Measurements from ENCODE around the gene ZNF263.

ZNF263 gene

DNA sequence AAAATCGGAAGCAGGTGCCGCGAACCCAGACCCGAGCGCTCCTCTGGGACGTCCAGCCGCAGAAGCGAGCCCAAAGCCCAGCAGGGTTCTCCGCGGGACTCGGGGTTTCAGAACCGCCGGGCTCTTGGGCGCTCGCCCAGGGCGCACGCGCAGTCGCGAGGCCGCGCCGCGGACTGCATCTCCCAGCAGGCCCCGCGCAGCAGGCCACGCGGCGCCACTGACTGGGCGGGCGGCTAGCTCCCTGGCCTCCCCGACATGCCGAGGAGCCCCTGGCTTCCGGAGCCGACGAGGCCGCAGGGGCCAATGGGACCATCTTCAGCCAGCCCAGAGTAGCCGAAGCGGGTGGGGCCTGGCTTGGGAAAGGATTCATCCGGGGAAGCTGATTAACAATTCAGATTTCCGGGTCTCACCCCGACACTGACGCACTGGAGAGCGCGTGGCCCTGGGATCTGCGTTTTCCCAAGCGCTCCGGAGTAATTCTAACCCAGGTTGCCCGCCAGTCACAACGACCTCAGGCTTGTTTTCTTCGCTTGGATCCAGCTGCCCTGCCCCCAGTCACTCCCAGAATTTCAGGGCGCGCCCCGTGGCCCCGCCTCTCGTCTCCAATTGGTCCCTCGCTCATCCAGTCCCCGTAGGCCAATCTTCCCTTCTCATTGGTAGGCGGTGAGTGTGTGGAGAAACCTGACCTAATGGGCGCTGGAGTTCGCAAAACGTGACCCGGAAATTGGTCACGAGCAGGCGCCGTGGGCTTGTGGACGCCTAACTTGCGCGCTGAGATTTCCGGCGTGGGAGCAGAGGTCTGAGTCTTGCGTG lies at the start of gene ZNF263:
ZNF263 (plus strand) TSS at position 762 of the 813 bp plus-strand sequence. CDS start 328 bp downstream, outside the sequence.
- Mint-ChIP-seq H3K4me3 (peak within 1 kb of the TSS; percentile 84), H3K9me3 (no peaks in the 10 kb centered on the region), H3K36me3 (peaks cover 55% of the 10 kb centered on the region)

DNA sequence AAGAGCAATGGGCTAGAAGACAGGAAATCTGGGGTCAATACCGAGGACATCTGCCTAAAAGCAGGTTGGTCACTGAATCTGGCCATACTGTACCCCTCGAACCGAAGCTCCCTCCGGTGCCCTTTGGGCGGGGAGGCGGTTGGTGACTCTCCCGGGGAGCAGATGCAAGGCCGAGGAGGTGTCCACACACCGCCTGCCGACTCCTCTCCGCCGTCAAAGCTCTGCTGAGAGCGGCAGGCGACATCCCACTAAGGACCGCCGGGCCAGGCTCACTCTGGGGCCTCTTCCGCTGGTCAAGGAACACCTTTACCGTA lies 48.8 kb upstream of the ZNF263 start:
- Mint-ChIP-seq H3K4me3 (peak overlapping the region; percentile 89), H3K36me3 (peaks cover 62% of the 10 kb centered on the region), H3K9me3 (peaks cover 9% of the 10 kb centered on the region), H3K4me1 (peaks cover 23% of the 10 kb centered on the region), H3K27ac (peak overlapping the region; percentile 97)
- ATAC-seq (peak; percentile 50), DNase-seq (ENCODE audit: low spot score in 2 of 2) (no peak)

More for the DNA sequence above, at the start of gene ZNF263:
- peaks cover 23% of the 10 kb centered on the region for H3K4me1 Mint-ChIP-seq
- H3K27ac Mint-ChIP-seq, result peak within 1 kb of the TSS; percentile 95
- ATAC-seq (peak; percentile 92), DNase-seq (ENCODE audit: low spot score in 2 of 2) (peak; percentile 89 to 95)

DNA sequence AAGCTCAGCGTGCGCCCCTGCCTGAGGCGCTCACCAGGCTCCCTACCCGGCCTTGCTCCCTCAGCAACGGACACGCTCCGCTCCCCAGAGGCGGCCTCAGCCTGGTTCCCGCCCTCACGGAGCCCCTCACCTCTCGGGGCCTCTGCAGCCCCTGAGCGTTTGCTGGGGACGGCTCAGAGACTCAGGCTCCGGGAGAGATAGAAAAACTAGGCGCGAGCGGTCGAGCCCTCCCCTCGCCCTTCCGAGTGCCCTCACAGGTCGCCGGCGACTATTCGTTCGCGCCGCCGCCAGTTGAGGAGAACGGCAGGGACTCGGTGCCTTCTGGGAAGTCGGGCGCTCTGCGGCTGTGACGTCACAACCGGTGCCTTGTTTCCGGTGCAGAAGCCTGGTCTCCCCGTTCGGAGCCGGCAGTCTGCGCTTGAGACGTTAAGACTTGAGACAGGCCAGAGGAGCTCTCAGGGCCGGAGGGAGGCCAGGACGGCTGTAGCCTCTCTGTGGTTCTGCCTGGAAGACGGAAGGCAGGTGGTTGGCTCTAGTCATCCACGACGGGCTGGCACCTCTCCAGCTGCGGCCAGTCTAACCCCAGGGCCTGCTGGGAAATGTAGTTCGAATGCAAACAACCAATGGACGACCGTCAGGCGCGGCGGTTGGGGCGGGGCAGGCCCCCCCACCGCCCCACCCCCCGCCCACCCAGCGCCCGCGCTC lies 48.3 kb upstream of the ZNF263 start, which contains the start of gene ZNF200:
ZNF200 (minus strand) TSS at position 302 of the 705 bp plus-strand sequence. CDS start 1,403 bp downstream, outside the sequence.
- H3K27ac Mint-ChIP-seq, result peak within 1 kb of the TSS; percentile 97
- peak; percentile 90 to 97 for DNase-seq (ENCODE audit: low spot score in 2 of 2)
- peaks cover 57% of the 10 kb centered on the region for H3K36me3 Mint-ChIP-seq
- H3K9me3 Mint-ChIP-seq, result peaks cover 7% of the 10 kb centered on the region
- H3K4me1 Mint-ChIP-seq, result peaks cover 23% of the 10 kb centered on the region
- peak within 1 kb of the TSS; percentile 89 for H3K4me3 Mint-ChIP-seq
- peak; percentile 97 for ATAC-seq

DNA sequence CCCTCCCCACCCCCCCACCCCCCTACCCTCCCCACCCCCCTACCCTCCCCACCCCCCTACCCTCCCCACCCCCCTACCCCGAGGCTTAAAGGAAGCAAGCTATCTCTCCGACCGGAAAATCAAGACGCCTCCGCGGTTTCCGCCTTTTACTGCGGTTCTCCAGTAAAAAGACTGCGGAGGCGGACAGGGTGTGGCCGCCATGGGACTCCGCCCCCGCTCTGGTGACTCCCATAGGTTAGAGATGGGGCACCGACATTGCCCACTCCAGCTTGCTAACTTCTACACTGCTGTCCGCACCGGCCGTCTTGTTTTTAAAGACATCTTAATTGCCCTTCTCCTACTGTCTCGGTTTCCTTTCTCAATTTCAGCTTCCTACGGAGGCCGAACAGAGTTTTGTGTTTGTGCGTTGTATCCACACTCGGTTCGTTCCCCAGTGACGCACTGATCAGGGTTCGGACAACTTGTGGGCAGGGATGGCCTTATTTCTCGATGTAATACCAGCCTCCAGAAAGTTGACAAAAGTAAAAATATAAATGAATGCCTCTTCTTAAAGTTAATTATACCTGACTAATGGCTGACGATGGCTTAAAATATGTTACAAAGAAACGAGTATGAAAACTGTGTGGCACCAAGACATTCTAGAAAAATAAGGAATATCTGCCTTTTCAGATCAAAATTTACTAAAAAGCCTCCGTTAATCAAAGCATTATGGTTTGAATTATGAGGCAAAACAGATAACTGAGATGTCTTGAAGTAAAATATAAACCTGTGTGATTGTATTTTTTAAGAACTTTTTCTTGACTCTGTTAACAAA lies 47.2 kb upstream of the ZNF263 start:
- Mint-ChIP-seq H3K9me3 (peaks cover 2% of the 10 kb centered on the region), H3K4me1 (peaks cover 23% of the 10 kb centered on the region), H3K4me3 (peak overlapping the region; percentile 89), H3K27ac (peak overlapping the region; percentile 81), H3K36me3 (peaks cover 47% of the 10 kb centered on the region)
- no peak for DNase-seq (ENCODE audit: low spot score in 2 of 2)
- no peak for ATAC-seq

DNA sequence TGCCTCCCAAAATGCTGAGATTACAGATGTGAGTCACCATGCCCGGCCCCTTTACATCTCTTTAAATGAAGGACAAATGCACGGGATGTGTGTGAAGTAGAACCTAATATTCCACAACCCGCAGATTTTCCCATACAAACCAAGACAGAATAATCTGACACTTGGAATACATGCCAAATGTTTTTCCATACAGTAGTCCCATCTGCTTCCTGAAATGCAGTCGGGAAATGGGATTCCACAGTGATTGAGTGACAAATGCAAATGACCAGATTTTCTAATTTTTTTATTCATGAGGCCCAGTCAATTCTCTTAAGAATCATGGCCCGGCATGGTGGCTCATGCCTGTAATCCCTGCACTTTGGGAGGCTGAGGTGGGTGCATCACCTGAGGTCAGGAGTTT lies 41.5 kb upstream of the ZNF263 start:
- Mint-ChIP-seq H3K36me3 (no peaks in the 10 kb centered on the region), H3K9me3 (no peaks in the 10 kb centered on the region), H3K4me1 (no peaks in the 10 kb centered on the region), H3K4me3 (no peak overlapping the region), H3K27ac (no peak overlapping the region)
- ATAC-seq (no peak), DNase-seq (ENCODE audit: low spot score in 2 of 2) (no peak)

DNA sequence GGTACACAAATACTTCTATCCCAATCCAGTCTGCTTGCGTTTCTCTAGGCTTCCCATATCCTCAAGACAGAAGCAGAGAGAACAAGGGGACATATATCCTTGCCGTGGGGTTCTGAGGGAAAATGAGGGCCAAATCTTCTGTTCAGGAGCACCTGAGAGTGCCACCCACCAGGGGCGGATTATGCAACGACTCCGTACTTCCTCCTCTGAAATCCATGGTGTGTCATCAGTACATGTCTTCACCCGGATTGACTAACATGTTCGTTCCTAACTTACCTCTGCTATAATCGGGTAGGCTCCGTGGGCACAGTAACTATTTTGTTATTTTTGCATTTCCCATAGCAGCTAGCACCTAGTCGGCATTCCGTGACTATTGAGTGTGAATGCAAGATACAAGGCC lies 40.6 kb upstream of the ZNF263 start:
- no peak for DNase-seq (ENCODE audit: low spot score in 2 of 2)
- no peak for ATAC-seq
- Mint-ChIP-seq H3K4me1 (no peaks in the 10 kb centered on the region), H3K4me3 (no peak overlapping the region), H3K36me3 (no peaks in the 10 kb centered on the region), H3K9me3 (no peaks in the 10 kb centered on the region), H3K27ac (no peak overlapping the region)

DNA sequence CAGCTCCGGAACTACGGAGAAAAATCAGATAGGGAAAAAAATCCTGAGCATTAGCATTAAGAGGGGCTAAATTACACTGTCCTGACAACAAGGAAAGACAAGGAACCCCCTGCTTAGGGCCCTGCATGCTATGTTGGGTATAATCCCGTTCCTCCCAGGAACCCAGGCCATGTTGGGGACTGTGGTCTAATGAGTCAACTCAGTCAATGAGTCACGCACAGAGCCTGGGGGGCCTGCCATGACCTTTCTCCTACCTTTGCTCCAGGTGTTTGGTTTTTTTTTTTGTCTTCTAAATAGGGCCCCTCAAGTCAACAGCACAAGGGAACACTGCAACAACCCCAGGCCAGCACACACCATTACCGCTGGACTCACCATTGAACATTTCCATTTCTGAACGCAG lies 39.4 kb upstream of the ZNF263 start:
- H3K27ac Mint-ChIP-seq, result no peak overlapping the region
- ATAC-seq (no peak), DNase-seq (ENCODE audit: low spot score in 2 of 2) (no peak)
- H3K36me3 Mint-ChIP-seq, result no peaks in the 10 kb centered on the region
- H3K9me3 Mint-ChIP-seq, result no peaks in the 10 kb centered on the region
- no peak overlapping the region for H3K4me3 Mint-ChIP-seq
- no peaks in the 10 kb centered on the region for H3K4me1 Mint-ChIP-seq

DNA sequence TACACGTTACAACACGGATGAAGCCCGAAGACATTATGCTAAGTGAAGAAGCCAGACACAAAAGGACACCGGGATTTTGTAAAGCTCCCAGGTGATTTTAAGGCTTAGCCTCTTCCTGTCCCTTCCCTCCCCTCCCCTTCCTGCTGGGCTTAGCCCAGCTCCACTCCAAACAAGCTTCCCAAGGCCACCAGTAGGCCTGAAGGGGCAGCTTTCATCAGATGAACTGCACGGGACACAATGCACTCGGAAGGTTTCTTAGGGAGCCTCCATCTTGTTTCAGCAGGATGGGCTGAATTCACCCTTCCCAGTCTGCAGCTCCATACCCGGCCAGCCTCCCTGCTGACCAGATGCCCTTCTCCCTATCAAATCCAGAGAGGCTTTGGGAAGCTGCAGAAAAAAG lies 37.3 kb upstream of the ZNF263 start:
- DNase-seq (ENCODE audit: low spot score in 2 of 2) (no peak), ATAC-seq (no peak)
- no peaks in the 10 kb centered on the region for H3K36me3 Mint-ChIP-seq
- H3K4me1 Mint-ChIP-seq, result no peaks in the 10 kb centered on the region
- no peak overlapping the region for H3K4me3 Mint-ChIP-seq
- H3K27ac Mint-ChIP-seq, result no peak overlapping the region
- H3K9me3 Mint-ChIP-seq, result no peaks in the 10 kb centered on the region

DNA sequence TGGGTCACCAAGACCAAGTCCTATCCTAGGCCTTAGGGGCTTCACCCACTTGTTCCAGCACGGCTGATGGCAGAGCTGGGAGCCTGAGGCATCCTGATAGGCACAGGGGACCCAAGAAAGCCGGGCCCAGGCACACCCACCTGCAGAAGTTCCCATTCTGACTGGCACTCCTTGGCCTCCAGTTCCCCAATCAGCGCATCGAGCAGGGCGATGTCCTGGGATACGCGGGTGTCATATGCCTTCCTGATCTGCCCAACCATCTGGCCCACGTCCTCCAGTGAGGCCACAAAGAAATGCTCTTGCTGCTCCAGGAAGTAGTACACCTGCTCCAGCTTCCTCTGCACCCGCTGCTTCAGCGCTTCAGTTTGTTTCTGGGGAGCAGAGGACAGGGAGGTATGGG lies 36.4 kb upstream of the ZNF263 start:
- H3K36me3 Mint-ChIP-seq, result no peaks in the 10 kb centered on the region
- H3K27ac Mint-ChIP-seq, result no peak overlapping the region

DNA sequence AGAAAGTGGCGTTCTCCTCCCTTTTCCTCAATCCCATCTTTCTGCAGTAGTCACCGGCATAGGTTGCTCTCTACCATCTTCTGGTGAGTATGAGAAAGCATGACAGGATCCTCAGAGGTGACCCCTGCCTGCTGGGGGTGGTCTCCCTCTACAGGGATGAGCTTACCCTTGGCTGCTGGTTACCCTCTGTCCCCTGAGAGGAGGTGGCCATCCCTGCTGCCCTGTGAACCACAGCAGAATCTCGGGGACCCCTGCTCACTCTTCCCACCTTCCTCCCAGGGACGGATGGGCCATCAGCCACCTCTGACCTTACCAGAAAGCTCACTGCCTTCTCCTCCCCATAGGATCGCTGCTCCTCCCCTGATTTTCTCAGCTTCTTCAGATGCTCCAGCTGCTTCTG lies 34.7 kb upstream of the ZNF263 start:
- no peaks in the 10 kb centered on the region for H3K9me3 Mint-ChIP-seq
- no peak for ATAC-seq
- no peaks in the 10 kb centered on the region for H3K36me3 Mint-ChIP-seq
- no peak for DNase-seq (ENCODE audit: low spot score in 2 of 2)
- H3K27ac Mint-ChIP-seq, result no peak overlapping the region
- H3K4me3 Mint-ChIP-seq, result no peak overlapping the region
- H3K4me1 Mint-ChIP-seq, result no peaks in the 10 kb centered on the region

More for the DNA sequence above, 36.4 kb upstream of the ZNF263 start:
- Mint-ChIP-seq H3K9me3 (no peaks in the 10 kb centered on the region), H3K4me1 (no peaks in the 10 kb centered on the region), H3K4me3 (no peak overlapping the region)
- DNase-seq (ENCODE audit: low spot score in 2 of 2) (no peak), ATAC-seq (no peak)

DNA sequence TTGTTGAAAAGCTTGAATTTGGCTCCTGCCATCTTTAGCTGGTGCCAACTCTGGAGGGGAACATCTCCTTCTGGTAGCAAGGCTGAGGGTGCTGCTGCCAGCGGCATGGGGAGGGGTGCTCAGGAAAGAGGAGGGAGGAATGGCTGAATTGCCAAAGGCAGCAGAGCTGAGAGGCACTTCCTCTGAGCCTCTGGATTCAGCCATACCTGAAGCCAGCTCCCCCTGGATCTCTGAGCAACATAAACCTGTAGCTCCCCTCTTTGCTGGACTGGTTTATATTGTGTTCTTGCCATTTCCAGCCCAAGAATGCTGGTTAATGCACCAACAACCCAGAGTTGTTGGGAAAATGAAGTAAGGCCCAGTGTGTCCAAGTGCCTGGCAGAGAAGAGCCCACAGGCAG lies 34.3 kb upstream of the ZNF263 start:
- no peaks in the 10 kb centered on the region for H3K9me3 Mint-ChIP-seq
- no peak overlapping the region for H3K4me3 Mint-ChIP-seq
- DNase-seq (ENCODE audit: low spot score in 2 of 2) (no peak), ATAC-seq (no peak)
- H3K4me1 Mint-ChIP-seq, result no peaks in the 10 kb centered on the region
- no peak overlapping the region for H3K27ac Mint-ChIP-seq
- H3K36me3 Mint-ChIP-seq, result no peaks in the 10 kb centered on the region

DNA sequence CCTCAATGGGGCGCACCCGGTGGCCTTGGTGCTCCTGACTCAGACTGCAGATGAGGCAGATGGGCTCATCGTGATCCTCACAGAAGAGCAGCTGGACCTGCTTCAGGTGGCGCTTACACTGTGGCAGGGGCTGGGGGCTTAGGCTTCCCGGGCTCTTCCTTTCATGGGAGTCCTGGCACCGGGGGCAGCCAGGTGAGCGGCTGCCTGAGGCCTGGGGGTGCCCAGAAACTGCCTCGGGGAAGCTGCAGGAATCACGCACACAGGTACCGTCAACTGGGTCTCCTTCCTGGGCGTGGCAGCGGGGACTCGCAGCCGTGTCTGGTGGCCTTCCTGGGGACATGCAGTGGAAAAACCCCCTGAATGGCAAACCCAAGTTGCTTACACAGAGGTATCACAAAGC lies 33.8 kb upstream of the ZNF263 start:
- no peak for DNase-seq (ENCODE audit: low spot score in 2 of 2)

DNA sequence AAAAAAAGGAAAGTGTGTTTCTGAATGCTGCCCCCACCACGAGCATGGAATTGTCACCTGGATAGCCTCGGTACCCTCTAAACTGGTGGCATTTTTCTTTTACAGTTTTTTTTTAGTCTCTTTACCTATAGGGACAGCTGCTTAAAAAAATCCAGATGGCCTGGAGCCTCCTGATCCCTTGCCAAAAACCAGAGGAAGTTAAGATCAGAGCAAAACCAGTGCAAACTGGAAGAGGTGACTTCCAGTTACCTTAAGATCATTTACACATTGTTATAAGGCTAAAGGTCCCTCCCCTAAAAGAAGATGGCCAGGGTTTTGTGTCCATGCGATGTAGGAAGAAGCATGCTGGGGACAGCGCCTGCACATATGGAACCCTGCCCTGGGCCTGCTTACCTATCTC lies 30.3 kb upstream of the ZNF263 start:
- ATAC-seq (no peak), DNase-seq (ENCODE audit: low spot score in 2 of 2) (no peak)
- Mint-ChIP-seq H3K4me3 (no peak overlapping the region), H3K27ac (no peak overlapping the region), H3K4me1 (no peaks in the 10 kb centered on the region), H3K9me3 (no peaks in the 10 kb centered on the region), H3K36me3 (no peaks in the 10 kb centered on the region)

More for the DNA sequence above, 33.8 kb upstream of the ZNF263 start:
- no peak for ATAC-seq
- Mint-ChIP-seq H3K27ac (no peak overlapping the region), H3K4me1 (no peaks in the 10 kb centered on the region), H3K9me3 (no peaks in the 10 kb centered on the region), H3K36me3 (no peaks in the 10 kb centered on the region), H3K4me3 (no peak overlapping the region)

DNA sequence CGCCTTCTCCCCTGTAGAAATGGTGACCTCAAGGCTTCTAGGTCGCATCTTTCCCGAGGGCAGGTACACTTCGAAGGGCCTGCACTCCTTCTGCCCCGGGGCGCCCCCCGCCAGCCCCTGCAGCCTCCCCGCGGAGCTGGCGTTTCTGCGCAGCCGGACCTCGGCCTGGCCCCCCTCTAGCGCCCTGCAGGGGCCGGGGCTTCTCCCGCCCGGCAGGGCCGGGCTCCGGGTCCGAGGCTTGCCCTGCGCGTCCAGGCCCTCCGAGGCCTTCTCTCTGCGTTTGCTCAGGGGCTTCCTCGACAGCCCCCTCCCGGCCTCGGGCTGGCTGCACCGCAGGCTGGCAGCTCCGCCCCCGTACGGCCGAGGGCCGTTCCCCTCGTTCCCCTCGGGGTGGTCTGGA lies 29.0 kb upstream of the ZNF263 start:
- no peak overlapping the region for H3K27ac Mint-ChIP-seq

DNA sequence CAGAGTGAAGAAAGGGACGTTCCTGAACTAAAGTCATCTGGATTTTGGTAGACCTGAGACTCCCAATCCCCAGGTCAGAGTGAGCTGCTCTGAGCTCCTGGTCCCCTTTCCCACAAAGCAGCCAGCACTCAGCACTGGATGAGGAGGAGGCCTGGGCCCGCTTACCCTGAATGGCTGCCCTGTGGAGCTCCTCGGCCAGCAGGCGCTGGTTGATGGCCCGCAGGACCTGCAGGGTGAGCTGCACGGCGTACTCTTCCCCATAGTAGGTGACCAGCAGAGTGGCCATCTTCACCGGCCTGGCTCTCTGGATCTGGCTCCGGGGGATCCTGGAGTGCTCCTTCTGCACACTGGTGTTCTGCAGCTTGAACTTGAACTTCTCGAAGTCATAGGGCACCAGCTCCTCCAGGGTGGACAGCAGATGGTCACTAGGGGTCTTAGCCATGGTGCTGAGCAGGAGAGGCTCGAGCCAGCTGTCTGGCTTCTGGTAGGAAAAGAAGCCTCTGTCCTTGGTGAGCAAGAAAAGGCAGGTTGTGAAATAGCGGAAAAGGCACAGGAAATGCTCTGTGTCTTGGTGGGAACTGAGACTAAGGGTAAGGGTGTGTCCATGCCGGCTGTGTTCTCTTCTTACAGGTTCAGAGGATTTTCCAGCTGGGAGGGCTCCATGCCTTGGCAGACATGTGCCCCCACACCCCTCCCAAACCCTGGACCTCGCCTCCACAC lies 27.0 kb upstream of the ZNF263 start, which contains the start of gene MEFV:
MEFV (minus strand) TSS at position 488 of the 720 bp plus-strand sequence; CDS start at position 442, 46 bp downstream.
- H3K9me3 Mint-ChIP-seq, result no peaks in the 10 kb centered on the region
- no peaks in the 10 kb centered on the region for H3K36me3 Mint-ChIP-seq
- no peak within 1 kb of the TSS for H3K4me3 Mint-ChIP-seq
- H3K4me1 Mint-ChIP-seq, result no peaks in the 10 kb centered on the region
- DNase-seq (ENCODE audit: low spot score in 2 of 2) (no peak), ATAC-seq (no peak)
- no peak within 1 kb of the TSS for H3K27ac Mint-ChIP-seq

More for the DNA sequence above, 29.0 kb upstream of the ZNF263 start:
- ATAC-seq, result no peak
- no peaks in the 10 kb centered on the region for H3K36me3 Mint-ChIP-seq
- H3K4me3 Mint-ChIP-seq, result no peak overlapping the region
- H3K4me1 Mint-ChIP-seq, result no peaks in the 10 kb centered on the region
- H3K9me3 Mint-ChIP-seq, result no peaks in the 10 kb centered on the region
- no peak for DNase-seq (ENCODE audit: low spot score in 2 of 2)

All from stimulated activated effector memory CD8-positive, alpha-beta T cell treated with anti-CD3 and anti-CD28 coated beads, Interleukin-12 subunit alpha, Interleukin-12 subunit beta, amount 100 ng/mL, for 72 hours (primary cell).